Measurements from ENCODE around the gene RORC.

Gene RORC

DNA sequence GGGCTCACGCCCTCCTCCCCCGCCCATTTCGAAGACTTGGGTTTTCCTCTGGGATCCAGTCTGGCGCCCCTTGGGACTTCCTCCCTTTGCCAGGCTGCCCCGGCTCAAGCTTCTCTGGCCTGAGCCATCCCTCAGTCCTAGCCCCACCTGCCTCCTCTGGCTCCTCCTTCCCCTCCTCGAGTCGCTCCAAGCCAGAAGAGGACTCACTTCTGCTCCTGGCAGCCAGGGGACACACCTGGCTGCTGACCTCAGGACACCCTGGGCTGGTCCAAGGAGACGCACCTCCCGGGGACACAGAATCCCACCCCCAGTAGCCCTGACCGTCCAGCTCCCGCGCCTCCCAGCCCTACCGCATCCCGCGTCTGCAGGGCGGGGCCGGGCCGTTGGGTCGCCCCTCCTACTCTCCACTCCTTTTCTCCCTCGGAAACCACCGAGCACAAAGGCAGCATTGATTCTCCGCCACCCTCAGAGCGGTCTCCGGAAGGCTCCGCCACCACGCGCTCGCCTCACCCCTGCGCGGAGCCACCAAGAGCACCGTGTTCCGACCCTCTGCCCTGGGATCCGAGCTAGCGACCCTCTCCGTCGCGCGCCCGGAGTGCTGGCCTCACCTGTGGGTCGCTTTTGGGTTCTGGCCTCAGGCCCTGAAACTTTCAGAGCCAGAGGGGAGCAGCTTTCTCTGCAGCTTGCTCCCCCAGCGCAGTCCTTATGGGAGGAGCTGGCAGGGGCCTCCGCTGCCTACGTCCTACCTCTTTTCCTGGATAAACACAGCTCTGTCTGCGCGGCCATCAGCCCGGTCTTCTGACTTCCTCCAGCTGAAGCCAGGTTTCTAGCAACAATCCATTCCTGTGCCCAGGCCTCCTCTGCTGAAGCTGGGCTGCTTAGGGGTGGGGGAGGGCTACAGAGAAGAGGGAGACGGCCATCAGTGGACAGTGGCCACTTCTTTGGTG lies 8.1 kb upstream of the RORC start, which contains the start of gene C2CD4D:
Gene C2CD4D (minus strand): TSS at position 364 of the 947 bp plus-strand sequence. CDS start 831 bp downstream, outside the sequence.
- H3K9me3 Mint-ChIP-seq = no peaks in the 10 kb centered on the region
- intact Hi-C loops (cut with micrococcal nuclease) = loop anchor here (10.0 kb wide), 2 partner anchors 75 to 395 kb away; partner anchors contain the start of gene MRPL9
- peak within 1 kb of the TSS; percentile 63 for H3K4me3 Mint-ChIP-seq
- no peaks in the 10 kb centered on the region for H3K36me3 Mint-ChIP-seq (ENCODE audit: low read depth)
- H3K27ac Mint-ChIP-seq = no peak within 1 kb of the TSS
- peaks cover 65% of the 10 kb centered on the region for H3K27me3 Mint-ChIP-seq
- peaks cover 38% of the 10 kb centered on the region for H3K4me1 Mint-ChIP-seq (ENCODE audit: low read depth)

DNA sequence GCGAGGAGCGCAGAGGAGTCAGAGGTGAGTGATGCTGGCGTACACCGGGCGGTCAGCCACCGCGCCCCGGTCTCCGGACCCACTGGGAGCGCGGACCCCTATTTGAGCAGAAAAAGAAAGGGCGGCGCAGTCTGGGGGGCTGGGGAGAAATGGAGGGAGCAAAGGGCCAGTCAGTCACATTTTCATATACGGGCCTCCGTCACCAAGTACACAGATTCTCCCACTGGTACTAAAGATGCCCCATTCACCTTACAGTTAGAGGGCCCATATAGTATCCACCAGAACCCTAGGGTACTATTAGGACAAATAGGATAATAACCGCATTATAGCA lies 7.4 kb upstream of the RORC start:
- Mint-ChIP-seq H3K9me3 (no peaks in the 10 kb centered on the region), H3K36me3 (ENCODE audit: low read depth) (no peaks in the 10 kb centered on the region), H3K27ac (no peak overlapping the region), H3K4me3 (peak overlapping the region; percentile 63), H3K27me3 (peaks cover 60% of the 10 kb centered on the region), H3K4me1 (ENCODE audit: low read depth) (peaks cover 39% of the 10 kb centered on the region)
- intact Hi-C loops (cut with micrococcal nuclease) = loop anchor here (10.0 kb wide), 2 partner anchors 74 to 394 kb away; partner anchors contain the start of gene MRPL9

DNA sequence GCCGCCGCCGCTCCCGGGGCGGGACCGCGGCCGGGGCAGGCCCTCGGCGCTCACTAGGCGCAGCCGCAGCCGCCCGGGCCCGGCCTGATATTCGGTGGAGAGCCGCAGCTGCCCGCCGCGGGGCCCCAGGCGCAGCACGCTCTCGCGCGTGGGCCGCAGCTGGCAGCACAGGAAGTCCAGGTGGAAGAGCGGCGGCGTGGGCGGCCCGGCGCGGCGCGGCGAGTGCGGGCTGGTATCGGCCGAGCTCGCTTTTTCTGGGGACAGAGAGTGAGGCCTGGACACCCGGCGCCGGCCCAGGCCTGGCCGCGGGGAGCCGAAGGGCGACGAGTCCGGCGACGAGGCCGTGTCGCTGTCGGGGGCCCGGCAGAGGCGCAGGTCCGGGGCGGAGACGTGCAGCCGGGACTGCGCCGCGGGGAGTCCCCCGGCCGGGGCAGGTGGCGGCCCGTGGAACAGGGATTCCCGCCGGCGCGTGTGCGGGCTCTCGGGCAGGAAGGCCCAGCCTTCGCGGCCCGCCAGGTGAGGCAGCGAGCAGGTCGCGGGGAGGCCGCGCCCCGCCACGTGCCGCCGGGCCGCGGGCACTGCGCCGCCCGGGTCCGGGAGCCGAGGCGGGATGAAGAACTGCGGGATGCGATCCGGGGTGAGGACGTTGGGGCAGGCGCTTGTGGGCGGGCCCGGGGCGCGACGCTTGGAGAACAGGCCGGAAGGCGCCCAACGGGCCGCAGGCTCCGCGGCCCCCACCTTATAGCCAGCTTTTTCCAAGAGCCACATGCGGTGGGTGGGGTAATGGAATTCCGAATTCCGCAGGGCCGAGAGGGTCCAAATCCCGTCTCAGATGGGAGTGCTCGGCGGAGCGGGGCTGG lies 6.8 kb upstream of the RORC start:
- no peaks in the 10 kb centered on the region for H3K36me3 Mint-ChIP-seq (ENCODE audit: low read depth)
- H3K27me3 Mint-ChIP-seq = peaks cover 59% of the 10 kb centered on the region
- intact Hi-C loops (cut with micrococcal nuclease) = loop anchor here (10.0 kb wide), 2 partner anchors 74 to 394 kb away; partner anchors contain the start of gene MRPL9
- no peaks in the 10 kb centered on the region for H3K9me3 Mint-ChIP-seq
- no peak overlapping the region for H3K27ac Mint-ChIP-seq
- H3K4me1 Mint-ChIP-seq (ENCODE audit: low read depth) = peaks cover 45% of the 10 kb centered on the region
- H3K4me3 Mint-ChIP-seq = peak overlapping the region; percentile 63

DNA sequence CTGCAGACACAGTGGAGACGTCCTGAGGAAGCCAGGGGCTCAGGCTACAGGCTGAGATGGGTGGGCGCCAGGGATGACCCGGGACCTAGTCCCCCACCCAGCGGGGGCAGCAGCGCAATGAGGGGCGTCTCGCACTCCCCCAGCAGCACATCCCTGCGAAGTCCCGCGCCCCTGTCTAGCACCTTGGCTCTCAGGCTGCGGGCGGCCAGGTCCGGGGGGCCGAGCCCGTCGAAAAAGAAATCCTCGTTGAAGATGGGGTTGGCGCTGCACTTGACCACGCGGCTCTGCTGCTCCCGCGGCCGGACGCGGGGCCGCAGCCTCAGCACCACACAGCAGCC lies 6.3 kb upstream of the RORC start:
- peaks cover 50% of the 10 kb centered on the region for H3K4me1 Mint-ChIP-seq (ENCODE audit: low read depth)
- no peaks in the 10 kb centered on the region for H3K9me3 Mint-ChIP-seq
- peak overlapping the region; percentile 6 for H3K27ac Mint-ChIP-seq
- peaks cover 59% of the 10 kb centered on the region for H3K27me3 Mint-ChIP-seq
- H3K36me3 Mint-ChIP-seq (ENCODE audit: low read depth) = no peaks in the 10 kb centered on the region
- peak overlapping the region; percentile 63 for H3K4me3 Mint-ChIP-seq
- intact Hi-C loops (cut with micrococcal nuclease) = loop anchor here (10.0 kb wide), 2 partner anchors 73 to 393 kb away; partner anchors contain the start of gene MRPL9

DNA sequence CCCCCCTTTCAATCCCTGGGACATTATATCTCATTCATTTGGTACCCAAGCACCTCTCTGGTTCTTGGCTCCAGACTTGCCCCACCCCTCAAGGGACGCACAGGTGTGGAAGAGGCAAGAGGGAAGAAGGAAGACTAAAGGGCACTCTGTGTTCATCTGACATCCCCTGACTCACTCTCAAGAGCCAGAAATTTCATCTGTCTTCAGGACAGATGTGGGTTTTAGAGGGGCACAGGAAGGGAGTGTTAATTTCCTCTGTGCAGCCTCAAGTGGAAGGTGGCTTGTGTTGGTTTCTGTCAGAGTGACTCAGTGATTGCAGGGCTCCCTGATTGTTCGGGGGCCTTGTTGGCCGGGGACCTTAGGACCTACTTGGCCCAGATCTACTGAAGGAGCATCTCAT lies 5.6 kb upstream of the RORC start:
- peaks cover 57% of the 10 kb centered on the region for H3K4me1 Mint-ChIP-seq (ENCODE audit: low read depth)
- H3K36me3 Mint-ChIP-seq (ENCODE audit: low read depth) = no peaks in the 10 kb centered on the region
- no peak overlapping the region for H3K4me3 Mint-ChIP-seq
- peaks cover 60% of the 10 kb centered on the region for H3K27me3 Mint-ChIP-seq
- peak overlapping the region; percentile 6 for H3K27ac Mint-ChIP-seq
- intact Hi-C loops (cut with micrococcal nuclease) = loop anchor here (10.0 kb wide), 2 partner anchors 72 to 392 kb away; partner anchors contain the start of gene MRPL9
- H3K9me3 Mint-ChIP-seq = no peaks in the 10 kb centered on the region

DNA sequence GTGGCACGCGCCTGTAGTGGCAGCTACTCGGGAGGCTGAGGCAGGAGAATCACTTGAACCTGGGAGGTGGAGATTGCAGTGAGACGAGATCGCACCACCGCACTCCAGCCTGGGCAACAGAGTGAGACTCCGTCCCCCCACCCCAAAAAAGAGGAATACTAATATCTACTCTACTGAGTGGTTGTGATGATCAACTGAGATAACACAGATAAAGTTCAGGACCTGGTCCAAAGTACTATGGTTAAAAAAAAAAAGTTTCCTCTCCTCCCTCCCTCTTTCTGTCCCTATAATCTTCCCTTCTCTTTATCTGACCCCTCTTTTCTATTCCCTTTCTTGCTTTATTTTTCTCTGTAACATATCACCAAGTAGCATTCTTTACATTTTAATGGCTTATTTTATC lies 4.0 kb upstream of the RORC start:
- Mint-ChIP-seq H3K4me3 (no peak overlapping the region), H3K36me3 (ENCODE audit: low read depth) (no peaks in the 10 kb centered on the region), H3K27me3 (peaks cover 47% of the 10 kb centered on the region), H3K9me3 (no peaks in the 10 kb centered on the region), H3K4me1 (ENCODE audit: low read depth) (peaks cover 73% of the 10 kb centered on the region), H3K27ac (no peak overlapping the region)
- intact Hi-C loops (cut with micrococcal nuclease) = loop anchor here (10.0 kb wide), 2 partner anchors 71 to 391 kb away; partner anchors contain the start of gene MRPL9

DNA sequence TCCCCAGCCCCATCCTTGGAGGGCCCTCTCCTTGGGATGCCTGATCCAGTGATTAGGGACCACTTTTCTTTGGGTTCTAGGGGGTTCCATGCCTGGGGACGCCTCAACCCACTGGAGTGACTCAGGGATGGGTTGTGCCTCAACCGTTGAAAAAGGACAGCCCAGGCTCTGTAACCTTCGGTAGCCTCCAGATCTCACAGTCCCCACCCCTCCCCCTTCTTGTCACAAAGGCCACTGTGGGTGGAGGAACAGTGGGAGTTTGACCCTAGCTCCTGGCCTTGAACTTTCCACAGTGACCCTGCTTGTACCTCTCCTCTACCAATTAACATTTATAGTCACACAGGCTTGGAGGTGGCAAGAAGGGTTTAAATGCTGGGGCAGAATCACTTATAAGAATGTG lies 2.6 kb upstream of the RORC start:
- H3K4me3 Mint-ChIP-seq = no peak overlapping the region
- peaks cover 36% of the 10 kb centered on the region for H3K27me3 Mint-ChIP-seq
- H3K36me3 Mint-ChIP-seq (ENCODE audit: low read depth) = no peaks in the 10 kb centered on the region
- intact Hi-C loops (cut with micrococcal nuclease) = loop anchor here (10.0 kb wide), 2 partner anchors 69 to 389 kb away; partner anchors contain the start of gene MRPL9
- H3K9me3 Mint-ChIP-seq = no peaks in the 10 kb centered on the region
- H3K27ac Mint-ChIP-seq = no peak overlapping the region
- H3K4me1 Mint-ChIP-seq (ENCODE audit: low read depth) = peaks cover 78% of the 10 kb centered on the region

DNA sequence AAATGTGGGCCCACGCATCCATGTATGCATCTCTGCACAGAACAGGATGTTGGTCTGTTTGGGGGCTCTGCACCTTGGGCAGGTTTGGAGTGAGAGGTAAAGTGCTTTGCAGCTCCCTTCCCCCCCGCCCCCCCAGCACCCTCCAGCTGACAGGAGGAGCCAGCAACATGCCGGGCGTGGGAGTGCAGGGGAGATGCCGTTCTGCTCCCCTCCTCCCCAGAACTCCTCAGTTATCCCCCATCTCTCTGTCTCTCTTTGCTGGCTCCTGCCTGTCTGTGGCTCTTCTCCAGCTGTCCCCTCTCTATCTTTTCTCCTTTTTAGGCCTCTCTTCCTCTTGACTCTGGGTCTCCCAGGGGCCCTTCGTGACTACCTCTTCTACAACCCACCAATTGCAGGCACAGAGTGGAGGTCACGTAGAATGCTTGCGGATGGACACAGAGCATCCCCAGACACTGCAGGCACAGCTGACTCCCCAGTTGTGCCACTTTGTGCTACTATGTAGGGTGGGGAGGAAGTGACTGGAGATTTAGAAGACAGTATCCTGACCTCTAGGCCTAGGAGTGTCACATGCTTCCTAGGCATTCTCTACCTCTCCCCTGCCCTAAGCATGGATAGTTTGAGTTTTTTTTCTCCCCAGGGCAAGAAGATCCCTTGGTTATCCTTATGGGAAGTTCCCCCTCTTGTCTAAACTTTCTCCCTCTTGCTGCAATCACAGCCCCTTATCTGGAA lies 1.7 kb upstream of the RORC start:
- intact Hi-C loops (cut with micrococcal nuclease) = loop anchor here (10.0 kb wide), 2 partner anchors 69 to 389 kb away; partner anchors contain the start of gene MRPL9
- Mint-ChIP-seq H3K36me3 (ENCODE audit: low read depth) (no peaks in the 10 kb centered on the region), H3K4me3 (no peak overlapping the region), H3K4me1 (ENCODE audit: low read depth) (peaks cover 80% of the 10 kb centered on the region), H3K27me3 (peaks cover 30% of the 10 kb centered on the region), H3K9me3 (no peaks in the 10 kb centered on the region), H3K27ac (peak overlapping the region; percentile 7)

DNA sequence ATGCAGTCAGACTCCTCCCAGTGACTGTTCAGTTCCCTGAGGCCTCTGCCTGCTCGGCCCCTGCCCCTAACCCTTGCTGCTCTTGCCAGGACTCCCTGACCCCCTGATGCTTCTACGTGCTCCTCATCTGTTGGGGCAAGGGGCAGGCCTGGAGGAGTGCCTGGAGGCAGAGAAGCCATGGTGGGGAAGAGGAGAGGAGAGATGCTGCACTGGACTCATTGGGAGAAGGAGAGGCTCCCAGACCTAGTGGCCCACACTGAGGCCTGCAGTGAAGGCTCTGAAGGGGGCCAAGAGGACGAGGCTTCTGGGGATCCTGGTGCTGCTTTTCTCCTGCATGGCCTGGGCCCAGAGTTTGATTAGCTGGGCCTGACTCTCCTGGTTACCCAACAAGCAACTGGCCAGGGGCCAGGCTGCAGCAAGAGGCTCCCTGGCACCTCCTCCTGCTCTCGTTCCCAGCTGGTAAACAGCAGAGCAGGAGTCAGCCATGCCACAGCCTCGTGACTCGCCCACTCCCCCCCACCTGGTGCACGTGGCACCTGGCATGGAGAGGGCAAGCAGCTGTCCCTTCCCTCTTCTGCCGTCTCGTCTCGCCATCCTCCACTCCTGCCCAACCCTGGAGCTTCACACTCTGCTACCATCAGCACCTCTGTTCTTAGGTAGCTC lies 847 bp upstream of the RORC start:
- Mint-ChIP-seq H3K27me3 (peaks cover 26% of the 10 kb centered on the region), H3K4me3 (no peak overlapping the region), H3K9me3 (no peaks in the 10 kb centered on the region), H3K27ac (no peak overlapping the region), H3K36me3 (ENCODE audit: low read depth) (no peaks in the 10 kb centered on the region), H3K4me1 (ENCODE audit: low read depth) (peaks cover 86% of the 10 kb centered on the region)
- intact Hi-C loops (cut with micrococcal nuclease) = loop anchor here (10.0 kb wide), 2 partner anchors 68 to 388 kb away; partner anchors contain the start of gene MRPL9

DNA sequence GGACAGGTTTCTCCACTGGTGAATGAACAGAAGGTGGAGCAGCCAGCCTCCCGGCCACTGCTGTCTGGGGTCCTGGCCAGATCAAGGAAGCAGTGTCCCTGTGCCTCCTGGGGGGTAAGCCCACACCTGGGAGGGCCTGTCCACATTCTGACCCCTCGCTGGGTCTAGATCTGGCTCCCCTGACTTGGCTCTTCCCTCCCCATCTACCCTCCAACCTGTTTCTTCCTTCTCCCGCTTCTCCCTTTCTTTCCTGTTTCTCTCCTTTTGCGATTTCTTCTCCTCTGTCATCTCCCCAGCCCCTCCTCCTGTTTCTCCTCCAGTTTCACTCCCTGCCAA lies 378 bp downstream of the RORC start:
- no peaks in the 10 kb centered on the region for H3K36me3 Mint-ChIP-seq (ENCODE audit: low read depth)
- H3K4me1 Mint-ChIP-seq (ENCODE audit: low read depth) = peaks cover 74% of the 10 kb centered on the region
- intact Hi-C loops (cut with micrococcal nuclease) = loop anchor here (10.0 kb wide), 2 partner anchors 66 to 386 kb away; partner anchors contain the start of gene MRPL9
- H3K27me3 Mint-ChIP-seq = peaks cover 16% of the 10 kb centered on the region
- no peak overlapping the region for H3K4me3 Mint-ChIP-seq
- H3K9me3 Mint-ChIP-seq = no peaks in the 10 kb centered on the region
- no peak overlapping the region for H3K27ac Mint-ChIP-seq

DNA sequence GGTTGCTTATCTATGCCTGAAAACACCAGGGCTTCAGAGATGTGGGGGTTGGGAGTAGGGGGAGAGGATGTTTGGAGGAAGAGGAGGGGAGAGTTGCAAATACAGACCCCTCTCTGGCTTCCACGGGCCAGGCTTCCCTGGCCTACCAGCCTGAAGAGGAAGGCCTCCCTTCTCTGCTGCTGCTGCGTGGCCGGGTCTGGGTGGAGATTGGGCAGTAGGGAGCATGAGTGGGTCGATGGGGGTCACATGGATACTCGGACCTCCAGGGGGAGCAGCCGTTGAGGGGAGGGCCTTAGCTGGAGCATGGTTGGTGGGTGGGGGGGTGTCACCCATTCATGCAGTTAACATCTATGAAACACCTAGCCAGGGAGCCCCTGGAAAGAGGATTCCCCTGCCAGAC lies 1.5 kb downstream of the RORC start:
- intact Hi-C loops (cut with micrococcal nuclease) = loop anchor here (10.0 kb wide), 2 partner anchors 65 to 385 kb away; partner anchors contain the start of gene MRPL9
- Mint-ChIP-seq H3K9me3 (no peaks in the 10 kb centered on the region), H3K27me3 (peaks cover 18% of the 10 kb centered on the region), H3K4me3 (no peak overlapping the region), H3K36me3 (ENCODE audit: low read depth) (no peaks in the 10 kb centered on the region), H3K4me1 (ENCODE audit: low read depth) (peaks cover 72% of the 10 kb centered on the region), H3K27ac (peak overlapping the region; percentile 10)

DNA sequence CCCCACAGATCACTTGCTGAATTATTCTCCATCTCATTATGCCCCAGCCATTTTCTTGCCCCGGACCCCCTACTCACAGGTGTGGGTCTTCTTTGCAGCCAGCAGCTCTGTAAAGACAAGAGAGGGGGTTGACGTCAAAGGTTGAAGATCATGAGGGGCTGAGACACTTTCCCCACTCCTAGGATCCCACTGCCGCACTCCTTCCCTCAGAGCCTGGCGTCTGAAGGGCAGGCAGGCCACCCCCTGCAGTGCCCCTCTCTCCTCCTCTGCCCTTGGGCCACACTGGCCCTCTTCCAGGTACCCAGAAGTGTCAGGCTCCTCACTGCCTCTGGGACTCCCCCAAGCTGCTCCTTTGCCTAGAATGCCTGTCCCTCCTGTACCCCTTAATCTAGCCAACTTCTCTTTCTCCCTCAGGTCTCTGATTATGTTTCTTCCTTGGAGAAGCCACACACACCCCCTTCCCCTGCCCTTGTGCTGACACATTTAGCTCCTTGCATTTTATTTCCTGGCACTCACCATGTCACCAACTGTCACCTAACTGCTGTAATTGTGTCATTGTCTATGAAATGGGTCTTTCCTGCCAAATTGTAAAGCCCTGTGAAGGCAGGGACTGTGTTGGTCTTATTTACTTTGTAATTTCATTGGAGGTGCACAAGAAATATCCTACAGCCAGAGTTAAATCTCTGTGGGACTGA lies 2.1 kb downstream of the RORC start:
- Mint-ChIP-seq H3K27me3 (peaks cover 22% of the 10 kb centered on the region), H3K27ac (peak overlapping the region; percentile 10), H3K36me3 (ENCODE audit: low read depth) (no peaks in the 10 kb centered on the region), H3K4me3 (no peak overlapping the region), H3K4me1 (ENCODE audit: low read depth) (peaks cover 68% of the 10 kb centered on the region), H3K9me3 (no peaks in the 10 kb centered on the region)
- intact Hi-C loops (cut with micrococcal nuclease) = loop anchor here (10.0 kb wide), 2 partner anchors 65 to 385 kb away; partner anchors contain the start of gene MRPL9
